H1 (cell line): ENCODE results near the gene ZMYM4. TPM values are rescaled to one million over a fixed set of nuclear protein-coding genes. Genes with fewer than 3 reads are reported as not detected.

ENCODE experiments used
- CTCF ChIA-PET: fragments of 300-600 bp; sonication (Branson Sonifier 250); formaldehyde crosslinking; loops from one replicate; lab custom pipeline; 2021; ENCODE audit not compliant: partially characterized antibody; lab: Charles Lee
- POLR2A ChIA-PET: fragments of 300-600 bp; sonication (Branson Sonifier 250); formaldehyde crosslinking; loops from one replicate; lab custom pipeline; 2021; ENCODE audit warnings: inconsistent platforms; ENCODE audit not compliant: partially characterized antibody; lab: Charles Lee
- DNase-seq, 2 experiments: peaks; one replicate each; pipeline versions ENCODE4 v3.0.0 to v3.0.0-alpha.2; 2010 to 2022; ENCODE audit warnings: low spot score in 2 of 2, low read depth in 1 of 2, mixed read lengths in 1 of 2
- FAIRE-seq: peaks from 2 replicates; lab custom pipeline; 2011; peaks lifted over from hg19 to GRCh38; lab: Jason Lieb, UNC
- H2AFZ ChIP-seq: 2 replicates; pipeline ENCODE4 v1.8.1; 2012; ENCODE audit warnings: low read length, inconsistent platforms
- H2AK5ac ChIP-seq: 2 replicates; pipeline ENCODE4 v1.6.1; 2013; ENCODE audit warnings: low read depth, low read length
- H2BK120ac ChIP-seq: replicated peaks from 2 replicates; pipeline ENCODE3; 2013; ENCODE audit warnings: low read depth, low read length, inconsistent platforms
- H2BK12ac ChIP-seq: 2 replicates; pipeline ENCODE4 v1.6.1; 2013; ENCODE audit warnings: low read depth, low read length
- H2BK15ac ChIP-seq: 2 replicates; pipeline ENCODE4 v1.6.1; 2013; ENCODE audit warnings: low read length
- H2BK20ac ChIP-seq: 2 replicates; pipeline ENCODE4 v1.6.1; 2013; ENCODE audit warnings: low read length
- H2BK5ac ChIP-seq: 2 replicates; pipeline ENCODE4 v1.6.1; 2013; ENCODE audit warnings: low read depth, low read length
- H3K14ac ChIP-seq: 2 replicates; pipeline ENCODE4 v1.6.1; 2013; ENCODE audit warnings: inconsistent platforms; ENCODE audit not compliant: insufficient read length
- H3K18ac ChIP-seq: 2 replicates; pipeline ENCODE4 v1.6.1; 2013; ENCODE audit warnings: low read length; ENCODE audit errors: extremely low read depth
- H3K23ac ChIP-seq: 2 replicates; pipeline ENCODE4 v1.6.1; 2013; ENCODE audit warnings: inconsistent platforms; ENCODE audit not compliant: insufficient read length
- H3K23me2 ChIP-seq: 2 replicates; pipeline ENCODE4 v1.6.1; 2013; ENCODE audit warnings: low read depth, low read length
- H3K27ac ChIP-seq: 2 replicates; pipeline ENCODE4 v1.6.1; 2011; ENCODE audit warnings: low read depth, low read length, inconsistent platforms
- H3K27me3 ChIP-seq, 4 experiments: replicated peaks in 1 of 4; 1 replicate in 1 of 4; 2 replicates in 3 of 4; pipeline versions ENCODE4 v1.6.1 to v1.8.1; 2011 to 2013; ENCODE audit warnings: low read length in 3 of 4, mild to moderate bottlenecking in 3 of 4, inconsistent platforms in 2 of 4, mixed read lengths in 2 of 4, moderate library complexity in 1 of 4; ENCODE audit not compliant: control insufficient read depth in 3 of 4, insufficient read depth in 3 of 4; ENCODE audit errors: extremely low read depth in 1 of 4
- H3K36me3 ChIP-seq, 4 experiments: 2 replicates each; pipeline versions ENCODE4 v1.6.1 to v1.8.1; 2011 to 2013; ENCODE audit warnings: mild to moderate bottlenecking in 4 of 4, low read length in 3 of 4, moderate library complexity in 2 of 4, control low read depth in 1 of 4, inconsistent platforms in 1 of 4; ENCODE audit not compliant: insufficient read depth in 4 of 4, control insufficient read depth in 2 of 4
- H3K4ac ChIP-seq: replicated peaks from 2 replicates; pipeline ENCODE3; 2013; ENCODE audit warnings: low read length, low read depth, mixed read lengths, inconsistent platforms; ENCODE audit not compliant: insufficient read length
- H3K4me1 ChIP-seq, 4 experiments: replicated peaks in 1 of 4; 1 replicate in 1 of 4; 2 replicates in 3 of 4; pipeline versions ENCODE4 v1.6.1 to v1.8.1; 2011 to 2013; ENCODE audit warnings: low read length in 3 of 4, inconsistent platforms in 2 of 4, mixed read lengths in 1 of 4; ENCODE audit not compliant: insufficient read depth in 4 of 4, control insufficient read depth in 3 of 4
- H3K4me2 ChIP-seq, 2 experiments: 2 replicates each; pipeline versions ENCODE4 v1.6.1 to v1.8.1; 2011 to 2013; ENCODE audit warnings: low read depth in 2 of 2, low read length in 2 of 2, control low read depth in 1 of 2, inconsistent platforms in 1 of 2, mild to moderate bottlenecking in 1 of 2; ENCODE audit not compliant: insufficient read depth in 1 of 2
- H3K4me3 ChIP-seq, 4 experiments: fragments of 200-600, 300-600 bp in 1 of 4; sonication (generic), shearing (Covaris generic), sonication (Bioruptor Twin) in 1 of 4; 2 replicates each; pipeline versions ENCODE4 v1.5.1 to v1.8.1; 2011 to 2016; ENCODE audit warnings: low read length in 4 of 4, low read depth in 3 of 4, control low read depth in 2 of 4, inconsistent platforms in 2 of 4, mild to moderate bottlenecking in 2 of 4, mixed read lengths in 1 of 4, moderate library complexity in 1 of 4; ENCODE audit not compliant: insufficient read depth in 2 of 4; ENCODE audit errors: extremely low read depth in 1 of 4
- H3K56ac ChIP-seq: replicated peaks from 2 replicates; pipeline ENCODE3; 2013; ENCODE audit warnings: low read depth, mild to moderate bottlenecking, mixed read lengths, low read length, inconsistent platforms; ENCODE audit not compliant: insufficient read length
- H3K79me1 ChIP-seq: 2 replicates; pipeline ENCODE4 v1.6.1; 2013; ENCODE audit warnings: low read depth, low read length, control low read depth
- H3K79me2 ChIP-seq, 2 experiments: 2 replicates each; pipeline versions ENCODE4 v1.6.1 to v1.8.1; 2012 to 2013; ENCODE audit warnings: low read length in 2 of 2, mild to moderate bottlenecking in 2 of 2, inconsistent platforms in 1 of 2; ENCODE audit not compliant: insufficient read depth in 2 of 2, control insufficient read depth in 1 of 2
- H3K9ac ChIP-seq, 4 experiments: replicated peaks in 1 of 4; 1 replicate in 1 of 4; 2 replicates in 3 of 4; pipeline versions ENCODE4 v1.6.1 to v1.8.1; 2011 to 2013; ENCODE audit warnings: low read depth in 3 of 4, low read length in 3 of 4, control low read depth in 2 of 4, mild to moderate bottlenecking in 2 of 4, moderate library complexity in 2 of 4, inconsistent platforms in 1 of 4; ENCODE audit errors: extremely low read depth in 1 of 4
- H3K9me3 ChIP-seq, 2 experiments: 2 replicates each; pipeline versions ENCODE4 v1.6.1 to v1.8.1; 2012 to 2013; ENCODE audit warnings: mild to moderate bottlenecking in 2 of 2, moderate library complexity in 2 of 2, control low read depth in 1 of 2, inconsistent platforms in 1 of 2, low read depth in 1 of 2, low read length in 1 of 2, mixed read lengths in 1 of 2; ENCODE audit not compliant: insufficient read depth in 2 of 2
- H4K20me1 ChIP-seq, 2 experiments: replicated peaks in 1 of 2; 2 replicates each; pipeline versions ENCODE3 to v1.8.1; 2011 to 2013; ENCODE audit warnings: inconsistent platforms in 2 of 2, low read length in 2 of 2, mild to moderate bottlenecking in 1 of 2; ENCODE audit not compliant: insufficient read depth in 2 of 2, control insufficient read depth in 1 of 2
- H4K5ac ChIP-seq: 2 replicates; pipeline ENCODE4 v1.6.1; 2013; ENCODE audit warnings: low read length, low read depth, mixed read lengths, inconsistent platforms; ENCODE audit not compliant: insufficient read length
- H4K8ac ChIP-seq: 2 replicates; pipeline ENCODE4 v1.8.0; 2013; ENCODE audit warnings: mild to moderate bottlenecking, moderate library complexity, low read length, inconsistent platforms; ENCODE audit not compliant: insufficient read depth; ENCODE audit errors: extremely low read depth
- H4K91ac ChIP-seq: replicated peaks from 2 replicates; pipeline ENCODE3; 2013; ENCODE audit warnings: low read length, mixed read lengths, inconsistent platforms; ENCODE audit not compliant: insufficient read length
- polyA plus RNA-seq, 7 experiments: library from polyadenylated mRNA; depleted of rRNA in 3 of 7; stranded (reverse) in 5 of 7; unstranded in 2 of 7; fragments of >200 nt in 5 of 7; fragments of 200-250 nt in 2 of 7; gene quantifications; 1 replicate in 5 of 7; 2 replicates in 1 of 7; 4 replicates in 1 of 7; pipeline versions ENCODE4 v1.2.1 to v1.2.3, GENCODE V29; 2011 to 2013; ENCODE audit warnings: missing spikeins in 2 of 7, mixed read lengths in 2 of 7
- total RNA-seq: library from RNA; stranded (reverse); fragmentation: NEBNext Ultra II Directional; extraction: Animal tissue kit (Norgen Biotek cat#: 25700); gene quantifications from 2 replicates; pipeline ENCODE4 v1.2.1, GENCODE V29; 2021
- TF ChIP-seq, protein P1 (sequence below): IDR thresholded peaks from 2 replicates; pipeline ENCODE4 v1.6.1; 2012; ENCODE audit warnings: inconsistent platforms

Gene ZMYM4
- total and polyA plus RNA-seq, 2 of the 8 experiments (the other 6 are each of a cell fraction or from before 2014, with no cell fraction given), result 16.7 to 81.3 TPM

DNA sequence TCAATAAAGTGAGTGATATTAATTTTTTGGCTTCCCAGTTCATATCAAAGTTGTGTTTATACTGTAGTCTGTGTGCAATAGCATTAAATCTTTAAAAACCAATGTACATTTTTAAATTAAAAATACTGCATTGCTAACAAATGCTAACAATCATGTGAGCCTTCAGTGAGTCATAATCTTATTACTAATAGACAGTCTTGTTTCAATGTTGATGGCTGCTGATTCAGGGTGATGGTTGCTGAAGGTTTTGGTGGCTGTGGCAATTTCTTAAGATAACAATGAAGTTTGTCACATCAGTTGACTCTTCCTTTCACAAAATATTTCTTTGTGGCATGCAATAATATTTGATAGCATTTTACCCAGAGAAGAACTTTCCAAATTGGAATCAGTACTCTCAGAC, 109.0 kb downstream of the ZMYM4 start:
- no peak for FAIRE-seq
- H3K79me1 ChIP-seq, result no peaks in the 10 kb centered on the region
- no peak overlapping the region for H3K14ac ChIP-seq
- H2BK120ac ChIP-seq, result no peak overlapping the region
- H3K36me3 ChIP-seq, result no peaks in the 10 kb centered on the region; a peak in 1 of 8 replicates
- no peaks in the 10 kb centered on the region for H3K27me3 ChIP-seq
- H3K4me3 ChIP-seq, result no peak overlapping the region
- no peak overlapping the region for H3K23ac ChIP-seq
- POLR2A ChIA-PET, result no interaction called here
- no peak overlapping the region for H3K9ac ChIP-seq
- H4K20me1 ChIP-seq, result no peaks in the 10 kb centered on the region
- H4K8ac ChIP-seq, result no peak overlapping the region
- H2AFZ ChIP-seq, result no peak overlapping the region
- H4K5ac ChIP-seq, result no peak overlapping the region
- H3K23me2 ChIP-seq, result no peaks in the 10 kb centered on the region
- H3K9me3 ChIP-seq, result no peaks in the 10 kb centered on the region
- no peak overlapping the region for H3K27ac ChIP-seq
- no peak for DNase-seq
- H3K4me1 ChIP-seq, result no peaks in the 10 kb centered on the region
- no peak overlapping the region for H3K18ac ChIP-seq
- no peak overlapping the region for H2AK5ac ChIP-seq
- no peak overlapping the region for H2BK20ac ChIP-seq
- H3K4me2 ChIP-seq, result no peak overlapping the region
- H2BK15ac ChIP-seq, result no peak overlapping the region
- no peaks in the 10 kb centered on the region for H3K79me2 ChIP-seq
- H3K56ac ChIP-seq, result no peak overlapping the region
- H3K4ac ChIP-seq, result no peak overlapping the region
- no peak overlapping the region for H4K91ac ChIP-seq
- no peak overlapping the region for H2BK12ac ChIP-seq
- CTCF ChIA-PET, result interaction anchor here (1.9 kb wide), 1 partner anchor 60 kb away, joined by 4 read pairs; no protein-coding TSS in a partner anchor
- H2BK5ac ChIP-seq, result no peak overlapping the region
- TF ChIP-seq, protein P1, sequence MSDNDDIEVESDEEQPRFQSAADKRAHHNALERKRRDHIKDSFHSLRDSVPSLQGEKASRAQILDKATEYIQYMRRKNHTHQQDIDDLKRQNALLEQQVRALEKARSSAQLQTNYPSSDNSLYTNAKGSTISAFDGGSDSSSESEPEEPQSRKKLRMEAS, result no peak
